VCaP (cell line): ENCODE data around the gene JMJD7.

Experiments used
- H3K27ac ChIP-seq: fragments of 450-650 bp; 2 replicates; pipeline ENCODE4 v1.5.1; 2017
- TF ChIP-seq, protein P1 (sequence below): fragments of 450-650 bp; conservative IDR thresholded peaks from 2 replicates; pipeline ENCODE4 v1.5.1; 2017; ENCODE audit warnings: mild to moderate bottlenecking, moderate library complexity

The JMJD7 gene

DNA sequence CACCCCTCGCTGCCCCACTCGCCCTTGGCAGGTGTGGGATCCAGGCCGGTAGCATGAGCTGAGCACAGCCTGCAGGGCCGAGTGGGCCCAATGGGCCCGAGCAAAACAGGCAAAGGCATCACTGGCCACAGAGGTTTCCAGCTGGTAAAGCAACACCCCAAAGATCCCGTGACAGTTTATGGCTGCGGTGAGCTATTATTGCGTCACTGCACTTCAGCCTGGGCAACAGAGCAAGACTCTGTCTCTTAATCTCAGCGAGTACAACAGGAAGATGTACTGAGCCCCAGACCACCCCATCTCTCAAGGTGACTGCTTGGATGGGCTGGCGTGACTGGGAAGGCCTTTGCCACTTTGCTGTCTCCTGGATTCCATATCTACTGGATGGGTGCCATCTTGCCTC is 4.3 kb downstream of the JMJD7 start:
- TF ChIP-seq, protein P1, sequence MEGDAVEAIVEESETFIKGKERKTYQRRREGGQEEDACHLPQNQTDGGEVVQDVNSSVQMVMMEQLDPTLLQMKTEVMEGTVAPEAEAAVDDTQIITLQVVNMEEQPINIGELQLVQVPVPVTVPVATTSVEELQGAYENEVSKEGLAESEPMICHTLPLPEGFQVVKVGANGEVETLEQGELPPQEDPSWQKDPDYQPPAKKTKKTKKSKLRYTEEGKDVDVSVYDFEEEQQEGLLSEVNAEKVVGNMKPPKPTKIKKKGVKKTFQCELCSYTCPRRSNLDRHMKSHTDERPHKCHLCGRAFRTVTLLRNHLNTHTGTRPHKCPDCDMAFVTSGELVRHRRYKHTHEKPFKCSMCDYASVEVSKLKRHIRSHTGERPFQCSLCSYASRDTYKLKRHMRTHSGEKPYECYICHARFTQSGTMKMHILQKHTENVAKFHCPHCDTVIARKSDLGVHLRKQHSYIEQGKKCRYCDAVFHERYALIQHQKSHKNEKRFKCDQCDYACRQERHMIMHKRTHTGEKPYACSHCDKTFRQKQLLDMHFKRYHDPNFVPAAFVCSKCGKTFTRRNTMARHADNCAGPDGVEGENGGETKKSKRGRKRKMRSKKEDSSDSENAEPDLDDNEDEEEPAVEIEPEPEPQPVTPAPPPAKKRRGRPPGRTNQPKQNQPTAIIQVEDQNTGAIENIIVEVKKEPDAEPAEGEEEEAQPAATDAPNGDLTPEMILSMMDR = no peak
- peak overlapping the region; percentile 94 for H3K27ac ChIP-seq

DNA sequence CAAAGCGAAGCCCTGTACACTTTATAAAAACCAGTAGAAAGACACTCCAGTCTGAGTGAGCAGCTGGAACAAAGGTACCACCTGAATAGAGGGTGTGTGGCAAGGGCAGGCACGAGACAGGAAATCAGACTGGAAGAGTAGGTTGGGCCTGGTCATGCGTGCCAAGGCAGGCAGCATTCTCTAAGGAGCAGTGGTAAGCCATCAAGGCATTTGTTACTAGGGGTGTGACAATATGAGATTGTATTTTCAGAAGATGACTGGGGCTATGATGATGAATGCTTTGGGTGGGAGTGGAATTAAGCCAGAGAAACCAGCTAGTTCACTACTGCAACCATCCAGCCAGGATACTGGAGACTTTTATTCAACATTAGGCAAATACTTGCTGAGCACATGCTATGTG is 5.0 kb downstream of the JMJD7 start:
- H3K27ac ChIP-seq = peak overlapping the region; percentile 94
- TF ChIP-seq, protein P1 = no peak

DNA sequence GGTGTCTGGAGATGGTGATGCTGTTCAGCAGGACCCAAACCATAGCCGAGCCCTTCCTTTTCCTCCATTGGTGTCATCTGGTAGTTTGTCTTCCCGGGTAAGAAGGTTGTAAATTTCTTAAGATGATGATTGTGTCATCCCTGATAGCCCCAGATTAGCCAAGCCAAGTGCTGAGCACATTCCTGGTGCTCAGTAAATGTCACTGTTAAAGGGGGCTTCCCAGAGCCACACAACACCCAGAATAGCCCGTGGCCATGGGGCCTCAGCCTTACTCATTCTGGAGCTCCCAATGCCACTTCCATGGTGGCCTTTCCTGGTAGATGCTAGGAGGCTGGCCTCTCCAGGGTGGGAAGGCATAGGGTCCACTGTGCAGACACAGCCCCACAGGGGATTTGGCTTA is 6.2 kb downstream of the JMJD7 start:
- TF ChIP-seq, protein P1 = no peak
- peak overlapping the region; percentile 94 for H3K27ac ChIP-seq

DNA sequence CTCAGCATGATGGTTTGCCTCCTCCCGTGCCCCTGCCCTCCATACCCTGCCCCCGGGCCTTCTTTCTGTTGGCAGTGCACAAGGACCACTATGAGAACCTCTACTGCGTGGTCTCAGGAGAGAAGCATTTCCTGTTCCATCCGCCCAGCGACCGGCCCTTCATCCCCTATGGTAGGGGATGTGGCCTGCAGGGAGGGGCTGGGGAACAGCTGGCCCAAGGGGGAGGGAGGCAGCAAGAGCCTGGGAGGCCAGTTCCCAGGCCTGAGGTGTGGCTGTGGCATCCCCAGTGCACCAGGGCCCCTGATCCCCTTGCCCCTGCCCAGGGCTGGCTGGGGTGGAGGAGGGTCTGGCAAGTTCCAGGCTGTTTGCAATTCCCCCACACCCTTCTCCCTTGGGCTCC is 8.2 kb downstream of the JMJD7 start:
- peak overlapping the region; percentile 94 for H3K27ac ChIP-seq
- TF ChIP-seq, protein P1 = no peak

DNA sequence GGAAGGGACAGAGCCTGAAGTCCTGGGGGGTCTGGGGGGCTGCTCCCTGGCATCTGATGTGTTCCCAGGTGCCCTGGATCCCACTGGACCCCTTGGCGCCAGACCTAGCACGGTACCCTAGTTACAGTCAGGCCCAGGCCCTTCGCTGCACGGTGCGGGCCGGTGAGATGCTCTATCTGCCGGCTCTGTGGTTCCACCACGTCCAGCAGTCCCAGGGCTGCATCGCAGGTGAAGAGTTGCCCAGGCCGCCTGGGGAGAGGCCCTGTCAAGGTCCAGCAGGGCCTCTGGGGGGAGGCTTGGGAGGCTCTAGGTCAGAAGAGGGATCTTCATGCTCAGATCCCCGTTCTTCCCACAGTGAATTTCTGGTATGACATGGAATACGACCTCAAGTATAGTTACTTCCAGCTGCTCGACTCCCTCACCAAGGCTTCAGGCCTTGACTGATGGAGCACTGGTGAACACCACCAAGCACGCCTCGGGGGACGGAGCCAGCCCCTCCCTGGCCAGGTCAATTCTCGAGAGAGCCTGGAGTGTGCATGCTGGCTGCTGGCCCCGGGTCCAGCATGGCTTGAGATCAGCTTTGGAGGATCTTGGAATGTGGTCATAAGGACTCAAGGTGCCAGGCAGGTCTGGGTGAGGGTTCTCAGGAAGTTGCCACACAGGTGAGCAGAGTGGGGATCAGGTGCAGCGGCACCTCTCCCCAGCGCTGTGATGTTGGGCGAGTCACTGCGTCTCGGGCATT is 9.0 kb downstream of the JMJD7 start:
- TF ChIP-seq, protein P1 = no peak
- peak overlapping the region; percentile 94 for H3K27ac ChIP-seq

DNA sequence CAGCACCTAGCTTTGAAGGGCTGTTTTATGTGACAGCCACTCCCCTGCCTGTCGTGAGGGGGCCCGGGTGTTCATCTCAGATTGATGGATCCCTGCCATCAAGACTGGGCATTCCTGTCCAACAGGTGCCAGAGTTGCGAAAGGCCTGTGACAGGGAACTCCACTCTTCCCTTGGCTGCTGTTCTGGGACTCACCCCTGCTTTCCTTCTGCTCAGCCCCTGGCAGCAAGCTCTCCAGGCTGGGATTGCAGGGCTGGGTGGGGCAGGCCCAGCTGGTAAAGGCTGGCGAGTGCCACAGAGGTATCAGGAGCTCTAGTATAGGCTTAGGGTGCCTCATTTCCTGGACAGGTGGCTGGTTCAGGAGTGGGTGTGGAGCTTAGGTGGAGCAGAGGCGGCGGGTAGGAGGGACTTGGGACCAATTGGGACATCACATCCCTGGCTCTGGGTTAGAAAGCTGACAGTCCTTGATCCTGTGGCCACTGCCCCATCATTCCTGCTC is 10.6 kb downstream of the JMJD7 start, which contains the start of gene PLA2G4B:
Gene PLA2G4B, plus strand, starts transcription at position 448 of the 498 bp plus-strand sequence. CDS start 67 bp downstream, outside the sequence.
- TF ChIP-seq, protein P1 = no peak

DNA sequence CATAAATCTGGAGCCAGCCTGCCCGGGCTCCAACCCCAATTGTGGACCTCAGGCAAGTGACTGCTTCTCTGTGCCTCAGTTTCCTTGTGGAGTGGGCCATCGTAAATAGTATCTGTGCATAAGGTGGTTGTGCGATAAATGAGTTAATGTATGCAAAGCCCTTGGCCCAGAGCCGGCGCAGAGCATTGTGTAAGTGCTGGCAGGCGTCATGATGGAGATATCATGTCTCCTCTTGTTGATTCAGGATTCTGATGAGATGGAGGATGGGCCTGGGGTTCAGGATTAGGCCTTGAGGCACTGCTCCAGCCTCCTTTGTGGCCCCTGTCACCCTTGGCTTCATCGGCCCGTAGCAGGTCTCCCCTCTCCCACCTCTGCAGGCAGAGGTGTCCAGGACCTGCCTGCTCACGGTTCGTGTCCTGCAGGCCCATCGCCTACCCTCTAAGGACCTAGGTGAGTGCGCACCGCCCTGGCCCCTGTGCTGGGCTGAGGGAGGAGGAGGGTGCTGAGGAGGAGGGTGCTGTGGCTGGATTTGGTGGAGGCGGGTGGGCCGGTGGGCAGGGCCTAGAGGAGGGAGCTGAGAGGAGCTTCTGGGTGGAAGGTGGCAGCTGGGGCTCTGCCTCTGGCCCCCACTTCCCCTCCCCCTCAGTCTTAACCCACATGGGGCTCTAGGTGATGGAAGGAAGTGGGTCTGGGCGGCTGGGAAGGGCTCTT is 12.0 kb downstream of the JMJD7 start:
- H3K27ac ChIP-seq = peak overlapping the region; percentile 94; the same call in 1 of the 2 replicates

More for the DNA sequence above, 10.6 kb downstream of the JMJD7 start, which contains the start of gene PLA2G4B:
- peak within 1 kb of the TSS; percentile 94 for H3K27ac ChIP-seq

More for the DNA sequence above, 12.0 kb downstream of the JMJD7 start:
- TF ChIP-seq, protein P1 = no peak
